IMR-90 (cell line): ENCODE measurements around the gene GFER. TPM values are rescaled to one million over a fixed set of nuclear protein-coding genes. Genes with fewer than 3 reads are reported as not detected.

Source experiments
- ATAC-seq: fragments of 200-7000 bp; cut with Tn5 transposase; 2 replicates; pipeline ENCODE4 v1.9.1; 2020; ENCODE audit warnings: low read depth, mild to moderate bottlenecking, moderate library complexity
- BruUV-seq: library from RNA; stranded (reverse); fragments of 400-500 nt; replicated peaks from 2 replicates; lab custom pipeline; 2021; lab: Mats Ljungman, UMichigan
- CTCF ChIA-PET: fragments of 300-600 bp; formaldehyde crosslinking; extraction: SDS; loops from one replicate; lab custom pipeline; 2021; ENCODE audit warnings: antibody characterized with exemption; lab: Yijun Ruan, JAX
- POLR2A ChIA-PET: fragments of 300-600 bp; sonication (Branson Sonifier 250); formaldehyde crosslinking; loops from one replicate; lab custom pipeline; 2022; ENCODE audit warnings: antibody characterized with exemption; ENCODE audit not compliant: unreplicated experiment; lab: Charles Lee
- DNase-seq: peaks from one replicate; pipeline ENCODE4 v3.0.0; 2013
- H2AFZ ChIP-seq: replicated peaks from 2 replicates; pipeline ENCODE3; 2013; ENCODE audit warnings: low read length, mild to moderate bottlenecking; ENCODE audit not compliant: poor library complexity
- H2AK5ac ChIP-seq: 2 replicates; pipeline ENCODE4 v1.6.1; 2013; ENCODE audit warnings: low read depth, low read length, inconsistent platforms
- H2AK9ac ChIP-seq: replicated peaks from 2 replicates; pipeline ENCODE3; 2013; ENCODE audit warnings: mild to moderate bottlenecking, low read depth, low read length, moderate library complexity; ENCODE audit not compliant: poor library complexity
- H2BK120ac ChIP-seq: 2 replicates; pipeline ENCODE4 v1.6.1; 2013; ENCODE audit warnings: low read depth, low read length, inconsistent platforms
- H2BK15ac ChIP-seq: 3 replicates; pipeline ENCODE4 v1.6.1; 2013; ENCODE audit warnings: low read depth, low read length, inconsistent platforms
- H2BK20ac ChIP-seq: 2 replicates; pipeline ENCODE4 v1.6.1; 2013; ENCODE audit warnings: low read depth, mild to moderate bottlenecking, inconsistent platforms, low read length, moderate library complexity
- H2BK5ac ChIP-seq: 2 replicates; pipeline ENCODE4 v1.6.1; 2013; ENCODE audit warnings: mild to moderate bottlenecking, low read depth, low read length, inconsistent platforms; ENCODE audit not compliant: poor library complexity, severe bottlenecking
- H3K14ac ChIP-seq: replicated peaks from 2 replicates; pipeline ENCODE4 v1.6.1; 2013; ENCODE audit warnings: low read depth, low read length, inconsistent platforms
- H3K18ac ChIP-seq: 2 replicates; pipeline ENCODE4 v1.6.1; 2013; ENCODE audit warnings: low read depth, low read length, control low read depth
- H3K23ac ChIP-seq: 2 replicates; pipeline ENCODE4 v1.6.1; 2013; ENCODE audit warnings: low read depth, low read length, inconsistent platforms
- H3K27ac ChIP-seq: 2 replicates; pipeline ENCODE4 v1.5.1; 2013; ENCODE audit warnings: mild to moderate bottlenecking, control low read depth, low read length; ENCODE audit not compliant: insufficient read depth
- H3K27me3 ChIP-seq: 2 replicates; pipeline ENCODE4 v1.6.1; 2013; ENCODE audit warnings: low read length; ENCODE audit not compliant: control insufficient read depth, insufficient read depth
- H3K36me3 ChIP-seq: 2 replicates; pipeline ENCODE4 v1.6.1; 2013; ENCODE audit warnings: low read length, mixed read lengths; ENCODE audit not compliant: control insufficient read depth, insufficient read depth
- H3K4ac ChIP-seq: 2 replicates; pipeline ENCODE4 v1.6.1; 2013; ENCODE audit warnings: low read depth, low read length, inconsistent platforms
- H3K4me1 ChIP-seq: 2 replicates; pipeline ENCODE4 v1.6.1; 2013; ENCODE audit warnings: low read length, mixed read lengths; ENCODE audit not compliant: control insufficient read depth, insufficient read depth
- H3K4me2 ChIP-seq: 2 replicates; pipeline ENCODE4 v1.6.1; 2013; ENCODE audit warnings: low read depth, mild to moderate bottlenecking, control low read depth, low read length, moderate library complexity
- H3K4me3 ChIP-seq: 2 replicates; pipeline ENCODE4 v1.5.1; 2013; ENCODE audit warnings: low read depth, mild to moderate bottlenecking, control low read depth, low read length, moderate library complexity; ENCODE audit not compliant: insufficient read depth
- H3K56ac ChIP-seq: 2 replicates; pipeline ENCODE4 v1.6.1; 2013; ENCODE audit warnings: low read length, inconsistent platforms; ENCODE audit not compliant: insufficient read depth; ENCODE audit errors: extremely low read depth
- H3K79me1 ChIP-seq, 2 experiments: 2 replicates each; pipeline ENCODE4 v1.6.1; 2013; ENCODE audit warnings: low read length in 2 of 2, inconsistent platforms in 1 of 2, low read depth in 1 of 2
- H3K9ac ChIP-seq: 2 replicates; pipeline ENCODE4 v1.6.1; 2013; ENCODE audit warnings: low read depth, low read length, control low read depth
- H3K9me1 ChIP-seq: 2 replicates; pipeline ENCODE4 v1.6.1; 2013; ENCODE audit warnings: low read length, inconsistent platforms; ENCODE audit not compliant: insufficient read depth
- H3K9me3 ChIP-seq: 2 replicates; pipeline ENCODE4 v1.6.1; 2013; ENCODE audit warnings: low read length; ENCODE audit not compliant: control insufficient read depth, insufficient read depth
- H4K20me1 ChIP-seq: 2 replicates; pipeline ENCODE4 v1.6.1; 2013; ENCODE audit warnings: low read length, inconsistent platforms; ENCODE audit not compliant: insufficient read depth
- H4K5ac ChIP-seq: 2 replicates; pipeline ENCODE4 v1.6.1; 2013; ENCODE audit warnings: mild to moderate bottlenecking, low read depth, low read length, control low read depth
- H4K8ac ChIP-seq, 2 experiments: 2 replicates each; pipeline ENCODE4 v1.6.1; 2013; ENCODE audit warnings: low read depth in 2 of 2, low read length in 2 of 2, control low read depth in 1 of 2, inconsistent platforms in 1 of 2
- H4K91ac ChIP-seq: 2 replicates; pipeline ENCODE4 v1.6.1; 2013; ENCODE audit warnings: low read depth, low read length, inconsistent platforms; ENCODE audit not compliant: insufficient read depth
- BHLHE40 ChIP-seq: fragments of 150-350 bp; IDR thresholded peaks from 2 replicates; pipeline ENCODE4 v1.6.1; 2016; ENCODE audit warnings: mild to moderate bottlenecking, low read depth, low read length
- RFX5 ChIP-seq: IDR thresholded peaks from 2 replicates; pipeline ENCODE4 v1.8.0; 2012; ENCODE audit warnings: low read depth, mild to moderate bottlenecking, low read length, moderate library complexity
- WGBS, 2 experiments: methylation state at CpG; one replicate each; pipeline versions ENCODE4 v1.1.5 to v1.1.7; 2013; ENCODE audit warnings: missing lambda C conversion rate in 2 of 2; ENCODE audit not compliant: insufficient read length in 1 of 2; ENCODE audit errors: extremely low coverage in 2 of 2; 5-methylcytosine and 5-hydroxymethylcytosine counted together
- dilution Hi-C: fragments of 300-500 bp; cut with HindIII; formaldehyde crosslinking; loops from one replicate; pipeline ENCODE4 v1.14.3; 2018; ENCODE audit warnings: low sequenced_read_pairs; ENCODE audit not compliant: unreplicated experiment
- in situ Hi-C: fragments of 300-500 bp; cut with MboI; formaldehyde crosslinking; loops from 3 replicates; pipeline ENCODE4 v1.14.3; 2019; ENCODE audit warnings: low sequenced_read_pairs, inconsistent platforms, mixed read lengths
- intact Hi-C: fragments of 100-400 bp; cut with micrococcal nuclease; formaldehyde crosslinking; loops from 2 replicates; pipeline ENCODE4 v1.10.0; 2022
- polyA plus RNA-seq, 3 experiments: library from polyadenylated mRNA; depleted of rRNA; stranded (reverse); fragments of >200 nt; gene quantifications; 2 replicates each; pipeline ENCODE4 v1.2.3, GENCODE V29; 2012; ENCODE audit warnings: low replicate concordance in 1 of 3
- total RNA-seq: library from RNA; depleted of rRNA; stranded (reverse); fragments of >200 nt; gene quantifications from 2 replicates; pipeline ENCODE4 v1.2.3, GENCODE V29; 2012

GFER gene
- total and polyA plus RNA-seq, 2 of the 4 experiments (the other 2 are of a cell fraction): 6.8 to 19.8 TPM

DNA sequence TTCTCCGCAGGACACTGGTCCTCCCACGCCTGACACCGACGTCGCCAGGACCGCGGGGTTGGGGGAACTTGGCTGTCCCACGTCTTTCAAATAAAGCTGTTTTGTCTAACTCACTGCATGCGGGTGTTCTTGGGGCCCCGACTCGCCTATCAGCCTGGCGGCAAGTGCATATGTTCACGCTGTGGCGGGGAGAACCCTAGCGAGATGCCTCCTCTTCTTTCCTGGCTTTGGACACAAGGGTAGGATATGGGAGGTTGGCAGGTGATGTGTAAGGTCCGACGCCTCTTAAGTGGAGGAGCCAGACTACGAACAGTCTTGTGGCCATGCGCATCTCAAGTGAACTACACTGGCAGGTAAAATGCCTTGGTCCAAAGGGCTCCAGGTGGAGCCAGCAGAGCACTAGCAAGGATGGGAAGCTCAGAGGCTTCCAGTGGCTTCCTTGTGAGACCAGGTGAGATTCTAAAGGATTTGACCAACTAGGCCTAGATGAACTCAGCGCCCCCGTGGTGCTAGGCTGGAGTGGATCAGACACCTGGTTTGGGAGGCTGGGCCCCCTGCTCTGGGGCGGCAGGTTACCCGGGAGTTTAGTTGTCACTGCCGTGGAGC lies 18.5 kb upstream of the GFER start:
- Histone ChIP-seq H4K8ac (peak overlapping the region; percentile 73 to 90; a peak in 2 of 4 replicates), H3K36me3 (peaks cover 27% of the 10 kb centered on the region), H2AK5ac (peak overlapping the region; percentile 91), H3K79me1 (peaks cover 4 to 47% of the 10 kb centered on the region in 2 experiments), H4K20me1 (peaks cover 41% of the 10 kb centered on the region), H3K9me1 (0 out of 2 replicates have a peak, but pooled peaks cover 3% of the 10 kb centered on the region), H2BK5ac (peak overlapping the region; percentile 78), H4K91ac (peak overlapping the region; percentile 31; the same call in 1 of the 2 replicates), H2BK20ac (no peak overlapping the region), H3K4me2 (peak overlapping the region; percentile 100), H4K5ac (peak overlapping the region; percentile 28), H3K14ac (peak overlapping the region; percentile 99), H3K4me1 (peaks cover 12% of the 10 kb centered on the region), H2BK120ac (no peak overlapping the region), H3K4ac (peak overlapping the region; percentile 95), H3K23ac (peak overlapping the region; percentile 79), H3K27me3 (no peaks in the 10 kb centered on the region), H3K4me3 (peak overlapping the region; percentile 87), H3K9ac (peak overlapping the region; percentile 93), H3K18ac (no peak overlapping the region), H2AFZ (peak overlapping the region; percentile 95), H2AK9ac (peak overlapping the region; percentile 95), H3K9me3 (no peaks in the 10 kb centered on the region), H3K56ac (peak overlapping the region; percentile 65; the same call in 1 of the 2 replicates), H2BK15ac (no peak overlapping the region), H3K27ac (peak overlapping the region; percentile 92)
- no TSS peak for BruUV-seq
- TF ChIP-seq RFX5 (no peak), BHLHE40 (no peak)
- no peak for ATAC-seq
- no peak for DNase-seq
- ChIA-PET POLR2A (interaction anchor here (0.6 to 1.0 kb wide), 3 partner anchors 13 to 82 kb away, joined by 3 to 5 read pairs (median 3); no protein-coding TSS in a partner anchor), CTCF (interaction anchor here (1.0 kb wide), 1 partner anchor 175 kb away, joined by 3 read pairs; no protein-coding TSS in a partner anchor)
- 26% methylated on average over 14 of the region's 24 CpGs; no CpG with 5 or more reads in 1 of the 2 experiments for WGBS, 2 experiments
- in situ Hi-C loops: no loop called here
- intact Hi-C loops: no loop called here
- dilution Hi-C loops: no loop called here
